Suprapubic skin (tissue), 4 donors: Measurements from ENCODE around the gene PARVA.

Experiments
- EP300 ChIP-seq: sonication (generic); formaldehyde crosslinking; IDR thresholded peaks from one replicate; pipeline ENCODE4 v1.6.1; 2017; ENCODE audit warnings: antibody characterized with exemption
- POLR2A ChIP-seq, 2 donors: fragments of 450-650 bp; IDR thresholded peaks; one replicate each; pipeline ENCODE4 v1.6.1; 2017; ENCODE audit warnings: antibody characterized with exemption in 2 of 2, mild to moderate bottlenecking in 2 of 2, moderate library complexity in 2 of 2
- POLR2AphosphoS5 ChIP-seq, 3 donors: sonication (generic); formaldehyde crosslinking; IDR thresholded peaks; one replicate each; pipeline ENCODE4 v1.6.1; 2017; ENCODE audit warnings: antibody characterized with exemption in 3 of 3
- TF ChIP-seq, protein P1 (sequence below), 2 donors: fragments of 200-600 bp in 1 of 2; fragments of 450-650 bp in 1 of 2; sonication (generic) in 1 of 2; IDR thresholded peaks; one replicate each; pipeline ENCODE4 v1.5.1; 2016 to 2019; ENCODE audit warnings: antibody characterized with exemption in 2 of 2, mild to moderate bottlenecking in 1 of 2, moderate library complexity in 1 of 2

- TF ChIP-seq, protein P1, sequence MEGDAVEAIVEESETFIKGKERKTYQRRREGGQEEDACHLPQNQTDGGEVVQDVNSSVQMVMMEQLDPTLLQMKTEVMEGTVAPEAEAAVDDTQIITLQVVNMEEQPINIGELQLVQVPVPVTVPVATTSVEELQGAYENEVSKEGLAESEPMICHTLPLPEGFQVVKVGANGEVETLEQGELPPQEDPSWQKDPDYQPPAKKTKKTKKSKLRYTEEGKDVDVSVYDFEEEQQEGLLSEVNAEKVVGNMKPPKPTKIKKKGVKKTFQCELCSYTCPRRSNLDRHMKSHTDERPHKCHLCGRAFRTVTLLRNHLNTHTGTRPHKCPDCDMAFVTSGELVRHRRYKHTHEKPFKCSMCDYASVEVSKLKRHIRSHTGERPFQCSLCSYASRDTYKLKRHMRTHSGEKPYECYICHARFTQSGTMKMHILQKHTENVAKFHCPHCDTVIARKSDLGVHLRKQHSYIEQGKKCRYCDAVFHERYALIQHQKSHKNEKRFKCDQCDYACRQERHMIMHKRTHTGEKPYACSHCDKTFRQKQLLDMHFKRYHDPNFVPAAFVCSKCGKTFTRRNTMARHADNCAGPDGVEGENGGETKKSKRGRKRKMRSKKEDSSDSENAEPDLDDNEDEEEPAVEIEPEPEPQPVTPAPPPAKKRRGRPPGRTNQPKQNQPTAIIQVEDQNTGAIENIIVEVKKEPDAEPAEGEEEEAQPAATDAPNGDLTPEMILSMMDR (IDR thresholded peaks at IDR 0.05), result no peak
- TF ChIP-seq POLR2A (IDR thresholded peaks at IDR 0.05) (no peak), POLR2AphosphoS5 (IDR thresholded peaks at IDR 0.05) (no peak), EP300 (no peak)
These were observed 157.2 kb downstream of the PARVA start for GRCh38 chr11:12534549-12534948.
